HG02840 (cell line): ENCODE results near the gene BCL11A.

ENCODE experiments used
- ATAC-seq: cut with Tn5 transposase; IDR thresholded peaks from one replicate; pipeline ENCODE4 v1.9.1; 2021; ENCODE audit warnings: mild to moderate bottlenecking, moderate library complexity, moderate number of reproducible peaks; ENCODE audit not compliant: unreplicated experiment, low FRiP score

Gene BCL11A

GRCh38 chr2:60490441-60490840 lies 63.0 kb downstream of the BCL11A start:
- ATAC-seq, result no peak

DNA sequence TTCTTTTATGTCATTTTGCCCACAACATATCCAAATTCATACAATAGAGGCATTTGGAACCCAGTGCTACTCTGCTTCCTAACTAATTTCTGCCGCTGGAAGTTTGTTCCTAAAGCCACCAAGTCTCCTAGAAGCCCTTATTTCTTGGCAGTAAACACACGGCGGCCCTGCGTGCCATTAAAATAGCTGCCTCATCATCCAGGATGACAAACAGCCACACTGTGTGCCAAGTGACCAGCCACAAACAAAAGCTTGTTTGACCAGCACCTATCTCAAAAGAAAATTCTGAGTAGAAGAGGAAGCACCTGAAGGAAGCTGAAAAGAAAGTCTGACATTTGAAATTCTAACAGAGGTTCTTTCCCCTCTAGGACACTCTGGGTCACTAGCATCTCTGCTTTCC lies 64.2 kb downstream of the BCL11A start:
- no peak for ATAC-seq

- no peak for ATAC-seq
Observed at GRCh38 chr2:60488291-60488690, 65.2 kb downstream of the BCL11A start.

- ATAC-seq, result no peak
Observed at GRCh38 chr2:60487174-60487573, 66.3 kb downstream of the BCL11A start.

DNA sequence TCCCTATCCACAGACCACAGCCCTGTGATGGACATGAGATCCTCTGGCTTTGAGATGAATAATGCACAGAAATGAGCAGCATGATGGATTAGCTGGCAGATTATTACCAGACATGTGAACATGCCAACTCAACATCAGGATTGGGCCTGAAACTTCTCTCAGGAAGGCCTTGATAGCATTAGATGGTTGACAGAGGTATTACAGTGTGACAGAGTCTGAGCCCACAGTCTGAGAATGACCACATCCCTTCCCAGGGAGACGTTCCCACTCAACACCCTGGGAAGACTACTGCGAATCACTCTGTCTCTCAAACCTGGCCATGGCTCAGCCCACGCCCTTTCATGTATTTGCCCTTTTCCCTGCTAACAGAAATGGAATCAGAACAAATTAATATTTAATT lies 66.9 kb downstream of the BCL11A start:
- ATAC-seq, result no peak

- ATAC-seq, result no peak
Observed at GRCh38 chr2:60486067-60486466, 67.4 kb downstream of the BCL11A start.

- no peak for ATAC-seq
Observed at GRCh38 chr2:60485550-60485949, 67.9 kb downstream of the BCL11A start.

GRCh38 chr2:60485055-60485454 lies 68.4 kb downstream of the BCL11A start:
- no peak for ATAC-seq

DNA sequence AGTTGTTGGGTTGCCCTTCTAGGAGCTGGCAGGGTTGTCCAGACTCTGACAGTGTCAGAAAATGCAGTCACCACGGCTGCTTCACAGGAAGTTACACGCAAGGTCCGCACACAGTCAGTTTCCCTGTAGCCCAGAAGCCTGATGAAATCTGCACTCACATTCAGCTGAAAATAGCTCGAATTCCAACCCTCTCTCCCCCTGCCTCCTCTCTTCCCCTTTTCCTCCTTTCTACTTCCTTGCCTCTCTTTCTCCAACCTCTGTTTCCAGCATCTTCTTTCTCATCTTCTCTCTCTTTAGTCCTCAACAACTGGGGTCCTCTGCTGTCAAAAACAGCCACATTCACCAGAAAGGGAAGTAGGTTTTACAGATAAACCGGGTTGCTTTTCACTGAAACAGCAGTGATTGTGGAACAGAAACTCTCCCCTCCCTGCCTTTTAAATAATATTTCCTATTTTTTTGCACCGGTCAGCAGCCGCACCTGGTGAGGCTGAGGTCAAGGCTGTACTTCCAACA lies 69.3 kb downstream of the BCL11A start:
- ATAC-seq, result no peak

- no peak for ATAC-seq
Observed at GRCh38 chr2:60483401-60483800, 70.1 kb downstream of the BCL11A start.

GRCh38 chr2:60482222-60482621 lies 71.2 kb downstream of the BCL11A start:
- ATAC-seq, result no peak

- ATAC-seq, result no peak
Observed at GRCh38 chr2:60481257-60481656, 72.2 kb downstream of the BCL11A start.

- no peak for ATAC-seq
Observed at GRCh38 chr2:60480089-60480773, 73.2 kb downstream of the BCL11A start.

- no peak for ATAC-seq
Observed at GRCh38 chr2:60479226-60480088, 74.0 kb downstream of the BCL11A start.

DNA sequence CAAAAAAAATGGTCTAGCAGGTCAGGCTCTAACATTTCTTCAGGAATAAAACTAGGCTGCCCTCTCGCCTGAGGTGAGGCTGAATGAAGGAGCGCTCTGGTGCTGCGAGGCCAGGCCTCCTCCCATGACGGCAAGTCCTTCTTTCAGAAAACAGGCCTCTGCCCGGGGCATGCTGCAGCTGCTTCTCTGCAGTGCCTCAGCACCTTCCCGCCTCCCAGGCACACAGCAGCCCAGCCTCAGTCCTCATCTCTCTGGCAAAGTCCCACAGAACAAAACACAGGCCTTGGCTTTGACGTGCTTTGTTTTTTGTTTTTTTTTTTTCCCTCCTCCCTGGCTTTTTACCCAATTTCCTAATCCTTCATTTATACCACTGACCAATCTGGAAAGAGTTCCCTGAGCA lies 74.8 kb downstream of the BCL11A start:
- ATAC-seq, result no peak

GRCh38 chr2:60476206-60476954 lies 77.1 kb downstream of the BCL11A start:
- ATAC-seq, result no peak

DNA sequence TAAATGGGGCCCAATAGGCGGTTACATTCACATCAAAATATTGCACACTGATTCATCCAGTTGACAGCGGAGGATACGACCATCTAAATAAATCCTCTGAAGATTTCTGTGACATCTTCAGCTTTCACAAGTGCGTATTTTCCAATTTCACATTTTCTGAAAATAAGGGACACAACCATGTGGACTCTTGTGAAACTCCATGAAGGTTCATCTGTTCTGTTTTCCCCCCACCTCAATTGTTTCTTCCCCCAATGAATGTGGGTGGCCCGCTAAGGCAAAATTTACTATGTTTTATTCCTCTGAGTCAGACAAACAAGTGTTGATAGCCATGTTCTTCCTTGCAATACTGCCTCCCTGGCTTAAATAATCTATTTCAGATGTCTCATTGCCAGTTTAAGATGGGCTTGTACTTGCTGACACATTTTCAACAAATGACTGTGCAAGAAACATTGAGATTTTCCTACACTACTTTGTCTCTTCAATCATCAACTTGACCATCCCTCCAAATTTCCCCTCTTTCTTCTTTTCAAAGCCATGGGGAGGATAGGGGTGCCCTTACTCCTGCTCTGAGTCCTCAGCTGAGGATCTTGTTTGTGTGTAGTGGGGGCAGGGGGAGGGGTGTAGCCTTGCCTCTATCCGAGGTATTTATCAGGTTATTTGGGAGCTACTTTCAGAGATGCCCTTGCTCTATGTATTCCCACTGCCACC lies 78.2 kb downstream of the BCL11A start:
- ATAC-seq, result no peak

GRCh38 chr2:60474301-60474700 lies 79.2 kb downstream of the BCL11A start:
- ATAC-seq, result no peak

DNA sequence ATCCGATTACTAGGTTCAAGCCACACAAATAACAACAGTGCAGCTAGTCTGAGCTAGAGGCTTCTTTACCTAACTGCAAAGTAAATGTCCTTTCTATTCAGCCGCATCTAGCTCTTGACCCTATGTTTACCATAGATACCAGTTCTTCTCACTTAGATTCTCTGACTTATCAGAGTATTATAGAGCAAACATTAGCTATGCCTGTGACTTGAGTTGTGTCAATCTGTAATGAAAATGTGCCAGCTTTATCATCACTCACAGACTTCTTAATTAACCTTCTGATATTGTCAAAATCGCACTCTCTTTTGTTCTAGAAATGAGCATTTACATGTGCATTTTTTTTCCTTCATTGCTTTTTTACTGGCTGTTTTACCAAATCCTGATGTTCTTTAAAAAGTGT lies 79.9 kb downstream of the BCL11A start:
- no peak for ATAC-seq

DNA sequence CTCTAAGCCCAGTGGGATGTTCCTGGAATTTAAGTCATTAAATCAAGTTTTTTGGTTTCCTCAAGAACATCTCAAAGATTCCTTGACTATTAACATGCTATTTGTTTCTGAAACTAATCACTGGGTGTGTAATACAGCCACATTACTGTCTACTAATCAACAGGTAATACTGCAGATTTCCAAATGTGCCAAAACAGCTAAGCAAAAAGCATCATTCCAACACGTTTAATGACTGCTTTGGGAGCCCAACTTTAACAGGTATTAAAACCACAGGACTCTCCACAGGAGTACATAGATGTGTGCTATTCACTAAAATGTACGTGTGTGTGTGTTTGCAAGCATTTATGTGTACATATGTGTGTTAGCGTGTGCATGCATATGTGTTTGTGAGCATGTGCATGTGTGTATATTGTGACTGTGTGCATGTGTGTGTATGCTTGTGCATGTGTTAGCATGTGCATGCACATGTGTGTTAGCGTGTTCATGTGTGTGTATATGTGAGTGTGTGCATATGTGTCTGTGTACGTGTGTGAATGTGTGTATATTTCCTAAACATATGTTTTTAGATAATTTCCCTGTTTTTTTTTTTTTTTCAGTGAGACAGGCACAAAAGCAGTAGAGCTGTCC lies 80.7 kb downstream of the BCL11A start:
- no peak for ATAC-seq
